ENCODE data around the gene MYO15B. TPM values are rescaled to one million over a fixed set of nuclear protein-coding genes. Genes with fewer than 3 reads are reported as not detected.
A peak's percentile ranks its signal among the peaks of the same experiment; 100 is the strongest.

Gene MYO15B
- total and polyA plus RNA-seq, 10 donors: 123 to 569 (median 347) TPM

- Histone ChIP-seq H3K4me3 (no peak overlapping the region), H3K4me1 (no peaks in the 10 kb centered on the region), H3K27ac (no peak overlapping the region), H3K9me3 (no peaks in the 10 kb centered on the region), H3K27me3 (replicated peaks in 1 of 7) (no peaks in the 10 kb centered on the region), H3K36me3 (peaks cover 0 to 84% (median 65%) of the 10 kb centered on the region in 6 donors)
- 86 to 94% (median 92%) methylated on average over 6 to 27 of the region's 27 CpGs for WGBS, 5 donors
- TF ChIP-seq POLR2A (IDR thresholded peaks at IDR 0.05) (no peak), POLR2AphosphoS5 (IDR thresholded peaks at IDR 0.05) (peak in 1 of 3 donors; percentile 43), CTCF (IDR thresholded peaks at IDR 0.05 in 8 of 11, conservative IDR thresholded peaks at IDR 0.05 in 3 of 11) (no peak)
- no peak for DNase-seq
- intact Hi-C loops (cut with DNase I; ENCODE audit: low total_unique reads): no loop called here
These were observed 25.5 kb downstream of the MYO15B start for GRCh38 chr17:75612906-75613626.

- Histone ChIP-seq H3K4me3 (no peak overlapping the region), H3K4me1 (no peaks in the 10 kb centered on the region), H3K36me3 (peaks cover 0 to 94% (median 75%) of the 10 kb centered on the region in 6 donors), H3K27ac (no peak overlapping the region), H3K27me3 (replicated peaks in 1 of 7) (no peaks in the 10 kb centered on the region), H3K9me3 (no peaks in the 10 kb centered on the region)
- intact Hi-C loops (cut with DNase I; ENCODE audit: low total_unique reads): no loop called here
- WGBS, 5 donors: 84 to 94% (median 90%) methylated on average over 6 to 12 of the region's 12 CpGs
- TF ChIP-seq POLR2A (IDR thresholded peaks at IDR 0.05): no peak
- TF ChIP-seq CTCF (IDR thresholded peaks at IDR 0.05 in 8 of 11, conservative IDR thresholded peaks at IDR 0.05 in 3 of 11): no peak
- no peak for TF ChIP-seq POLR2AphosphoS5 (IDR thresholded peaks at IDR 0.05)
- DNase-seq: no peak
These were observed 26.4 kb downstream of the MYO15B start for GRCh38 chr17:75614006-75614405.

GRCh38 chr17:75614556-75615270, 27.1 kb downstream of the MYO15B start:
- intact Hi-C loops (cut with DNase I; ENCODE audit: low total_unique reads): no loop called here
- TF ChIP-seq POLR2A (IDR thresholded peaks at IDR 0.05) (no peak), CTCF (IDR thresholded peaks at IDR 0.05 in 8 of 11, conservative IDR thresholded peaks at IDR 0.05 in 3 of 11) (no peak)
- Histone ChIP-seq H3K36me3 (peaks cover 0 to 100% (median 82%) of the 10 kb centered on the region in 6 donors), H3K9me3 (no peaks in the 10 kb centered on the region), H3K27me3 (replicated peaks in 1 of 7) (no peaks in the 10 kb centered on the region), H3K4me1 (no peaks in the 10 kb centered on the region), H3K27ac (no peak overlapping the region), H3K4me3 (no peak overlapping the region)
- no peak for DNase-seq
- WGBS, 5 donors: 79 to 97% (median 92%) methylated on average over 9 to 19 of the region's 19 CpGs

GRCh38 chr17:75615301-75615700, 27.7 kb downstream of the MYO15B start:
- no peak overlapping the region for H3K4me3 ChIP-seq
- H3K27ac ChIP-seq: no peak overlapping the region
- no peaks in the 10 kb centered on the region for H3K27me3 ChIP-seq (replicated peaks in 1 of 7)
- peaks cover 0 to 100% (median 88%) of the 10 kb centered on the region in 6 donors for H3K36me3 ChIP-seq
- DNase-seq: no peak
- WGBS, 5 donors: 90 to 100% (median 97%) methylated on average over 2 to 11 of the region's 11 CpGs
- H3K4me1 ChIP-seq: no peaks in the 10 kb centered on the region
- no peaks in the 10 kb centered on the region for H3K9me3 ChIP-seq
- intact Hi-C loops (cut with DNase I; ENCODE audit: low total_unique reads): no loop called here
- TF ChIP-seq POLR2AphosphoS5 (IDR thresholded peaks at IDR 0.05) (peak in 1 of 3 donors; percentile 24), CTCF (IDR thresholded peaks at IDR 0.05 in 8 of 11, conservative IDR thresholded peaks at IDR 0.05 in 3 of 11) (no peak)

Data from spleen (tissue), 11 donors.